PFSK-1 (cell line): Measurements from ENCODE around the gene FZD8.

Experiments
- FOXP2 ChIP-seq: optimal IDR thresholded peaks from 2 replicates; pipeline ENCODE3; 2011; ENCODE audit warnings: borderline replicate concordance, control low read depth, inconsistent platforms; ENCODE audit not compliant: insufficient read depth; ENCODE audit errors: extremely low read length, extremely low read depth
- POLR2AphosphoS5 ChIP-seq: IDR thresholded peaks from 2 replicates; pipeline ENCODE4 v1.6.1; 2012; ENCODE audit warnings: low read depth, mild to moderate bottlenecking, control low read depth, low read length, moderate library complexity
- REST ChIP-seq, 2 experiments: IDR thresholded peaks; 2 replicates each; pipeline versions ENCODE4 v1.6.1 to v1.8.0; 2011 to 2012; ENCODE audit warnings: low read depth in 2 of 2, low read length in 2 of 2, control low read depth in 1 of 2, inconsistent platforms in 1 of 2, mild to moderate bottlenecking in 1 of 2, moderate library complexity in 1 of 2; ENCODE audit not compliant: insufficient read depth in 1 of 2
- SIN3A ChIP-seq: IDR thresholded peaks from 2 replicates; pipeline ENCODE4 v1.6.1; 2012; ENCODE audit warnings: mild to moderate bottlenecking, low read length, moderate library complexity, borderline replicate concordance; ENCODE audit not compliant: insufficient read depth
- TAF1 ChIP-seq: IDR thresholded peaks from 2 replicates; pipeline ENCODE4 v1.6.1; 2012; ENCODE audit warnings: low read length, control low read depth, borderline replicate concordance; ENCODE audit not compliant: insufficient read depth

Gene FZD8

GRCh38 chr10:35641676-35642034, 441 bp downstream of the FZD8 start:
- TF ChIP-seq REST (IDR thresholded peaks at IDR 0.05; ENCODE audit: insufficient read depth in 1 of 2, low read depth in 2 of 2, low read length in 2 of 2) (no peak), SIN3A (no peak)

GRCh38 chr10:35640951-35641675, 983 bp downstream of the FZD8 start:
- TF ChIP-seq TAF1 (no peak), SIN3A (no peak), POLR2AphosphoS5 (no peak), REST (IDR thresholded peaks at IDR 0.05; ENCODE audit: insufficient read depth in 1 of 2, low read depth in 2 of 2, low read length in 2 of 2) (no peak), FOXP2 (no peak)

- TF ChIP-seq REST (IDR thresholded peaks at IDR 0.05; ENCODE audit: insufficient read depth in 1 of 2, low read depth in 2 of 2, low read length in 2 of 2) (no peak), SIN3A (no peak), FOXP2 (no peak), TAF1 (no peak), POLR2AphosphoS5 (no peak)
These were observed 1.6 kb downstream of the FZD8 start for GRCh38 chr10:35640474-35640873.

DNA sequence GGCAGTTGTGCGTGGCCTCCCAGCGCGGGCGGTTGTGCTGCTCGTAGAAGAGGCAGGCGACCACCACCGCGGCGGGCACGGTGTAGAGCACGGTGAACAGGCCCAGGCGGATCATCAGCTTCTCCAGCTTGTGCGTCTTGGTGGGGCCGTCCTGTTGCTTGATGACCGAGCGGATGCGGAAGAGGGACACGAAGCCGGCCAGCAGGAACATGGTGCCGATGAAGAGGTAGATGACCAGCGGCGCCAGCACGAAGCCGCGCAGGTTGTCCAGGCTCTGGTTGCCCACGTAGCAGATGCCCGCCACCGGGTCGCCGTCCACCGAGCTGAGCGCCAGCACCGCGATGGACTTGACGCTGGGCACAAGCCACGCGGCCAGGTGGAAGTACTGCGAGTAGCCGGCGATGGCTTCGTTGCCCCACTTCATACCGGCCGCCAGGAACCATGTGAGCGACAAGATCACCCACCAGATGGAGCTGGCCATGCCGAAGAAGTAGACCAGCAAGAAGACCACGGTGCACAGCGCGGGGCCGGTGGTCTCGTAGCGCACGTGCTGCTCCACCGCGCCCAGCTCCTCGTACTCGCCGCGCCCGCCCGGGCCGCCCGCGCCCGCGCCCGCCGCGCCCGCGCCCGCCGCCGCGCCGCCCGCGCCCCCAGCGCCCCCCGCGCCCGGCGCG, 2.2 kb downstream of the FZD8 start:
- TF ChIP-seq FOXP2 = no peak
- TF ChIP-seq POLR2AphosphoS5 = no peak
- TF ChIP-seq TAF1 = no peak
- TF ChIP-seq REST (IDR thresholded peaks at IDR 0.05; ENCODE audit: insufficient read depth in 1 of 2, low read depth in 2 of 2, low read length in 2 of 2) = no peak
- TF ChIP-seq SIN3A = no peak
